Measurements from ENCODE around the gene NCKAP5.
"Not testable (repeated sequence)": the region's sequence is repeated elsewhere in the genome, so short reads cannot be mapped to it uniquely, and the experiment has no call there.

NCKAP5 gene

DNA sequence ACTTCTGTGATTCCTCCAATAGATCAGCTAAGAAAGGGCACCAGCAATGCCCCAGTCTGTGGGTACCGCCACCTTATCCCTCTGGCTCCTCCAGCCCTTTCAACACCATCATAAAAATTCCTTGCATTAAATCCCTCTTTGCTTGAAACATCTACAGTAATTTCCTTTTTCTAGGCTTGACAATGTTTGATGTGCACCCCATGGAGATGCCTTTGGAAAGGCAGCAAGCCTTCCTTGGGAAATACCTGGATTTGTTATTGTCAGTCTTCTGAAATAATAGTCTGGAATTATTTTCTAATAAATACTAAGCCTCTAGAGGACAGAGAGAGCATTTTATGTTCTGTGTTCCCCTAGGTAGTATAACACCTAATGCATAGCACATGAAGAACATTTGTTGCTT, 46.1 kb downstream of the NCKAP5 start:
- DNase-seq (ENCODE audit: low spot score), result no peak

DNA sequence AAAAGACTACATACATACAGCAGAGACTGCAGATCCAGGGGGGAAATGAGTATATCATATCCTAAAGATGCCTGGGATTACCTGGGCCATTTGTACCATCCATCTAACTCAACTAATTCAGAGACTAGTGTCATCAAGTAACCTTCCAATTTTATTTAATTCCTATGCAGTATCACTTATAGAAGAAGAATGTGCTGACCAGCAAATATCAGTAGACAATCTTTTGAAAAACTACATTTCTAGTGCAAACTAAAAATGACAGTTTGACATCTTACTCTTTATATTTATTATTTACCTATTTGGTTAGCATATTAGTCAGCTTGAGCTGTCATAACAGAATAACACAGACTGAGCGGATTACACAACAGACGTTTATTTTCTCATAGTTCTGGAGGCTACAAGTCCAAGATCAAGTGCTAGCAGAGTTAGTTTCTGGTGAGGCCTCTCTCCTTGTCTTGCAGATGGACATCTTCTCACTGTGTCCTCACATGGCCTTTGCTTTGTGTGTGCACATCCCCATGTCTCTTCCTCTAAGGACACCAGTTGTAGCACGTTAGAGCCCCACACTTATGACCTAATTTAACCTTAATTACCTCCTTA, 47.0 kb downstream of the NCKAP5 start:
- DNase-seq (ENCODE audit: low spot score), result no peak

DNA sequence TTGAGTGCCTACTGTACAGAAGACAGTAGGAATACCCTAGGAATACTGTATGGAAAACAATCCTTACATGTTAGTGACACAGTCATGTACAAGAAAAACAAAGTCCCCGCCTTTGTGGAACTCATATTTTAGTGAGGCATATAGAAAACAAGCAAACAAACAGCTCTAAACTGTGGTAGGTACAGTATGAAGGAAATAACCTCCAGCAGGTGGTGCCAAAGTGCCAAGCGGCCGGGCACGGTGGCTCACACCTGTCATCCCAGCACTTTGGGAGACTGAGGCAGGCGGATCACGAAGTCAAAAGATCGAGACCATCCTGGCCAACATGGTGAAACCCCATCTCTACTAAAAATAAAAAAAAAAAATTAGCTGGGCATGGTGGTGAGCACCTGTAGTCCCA, 48.6 kb downstream of the NCKAP5 start:
- DNase-seq (ENCODE audit: low spot score), result not testable (repeated sequence)

DNA sequence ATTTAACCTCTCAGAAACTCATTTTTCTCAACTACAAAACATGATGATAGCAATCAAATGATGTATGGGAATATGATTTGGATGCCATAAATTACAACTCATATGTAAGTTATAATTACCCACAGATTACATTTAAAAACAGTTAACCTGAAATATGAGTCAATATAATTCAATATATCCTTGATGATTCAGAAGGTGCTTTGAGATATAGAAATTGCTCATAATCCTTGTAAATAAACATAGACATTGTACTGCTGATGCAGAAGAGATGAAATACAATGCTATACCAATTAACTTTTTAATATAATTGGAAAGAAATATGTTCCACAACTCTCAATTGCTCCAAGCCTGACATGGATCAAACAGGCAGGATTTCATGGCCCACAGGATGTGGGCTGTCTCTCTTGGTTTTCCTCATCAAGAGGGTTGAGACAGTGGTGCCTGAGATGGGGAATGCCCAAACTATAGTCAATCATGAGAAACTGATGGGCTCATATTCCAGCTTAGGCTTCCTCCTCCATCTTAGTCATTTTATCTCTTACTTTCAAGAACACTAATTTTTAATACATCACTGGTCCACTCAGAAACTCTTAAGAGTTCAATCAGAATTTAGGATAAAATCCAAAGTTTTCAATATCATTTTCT, 49.4 kb downstream of the NCKAP5 start:
- no peak for DNase-seq (ENCODE audit: low spot score)

DNA sequence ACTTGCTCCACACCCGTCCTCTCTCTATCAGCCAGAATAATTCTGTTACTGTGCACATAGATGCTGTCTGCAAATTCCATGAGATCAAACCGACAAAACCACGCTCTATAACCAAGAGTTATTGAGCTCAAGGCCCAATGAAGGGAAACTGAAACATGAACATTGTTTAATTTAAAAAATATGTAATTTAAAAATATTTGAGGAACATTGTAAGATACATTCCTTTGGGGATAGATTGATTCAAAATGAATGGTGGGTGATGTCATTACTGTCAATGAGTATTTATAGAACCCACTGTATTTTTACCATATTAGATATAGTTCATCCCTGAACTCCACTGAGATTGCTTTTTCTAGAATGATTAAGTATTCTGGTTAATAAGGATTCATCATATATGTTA, 50.4 kb downstream of the NCKAP5 start:
- no peak for DNase-seq (ENCODE audit: low spot score)

DNA sequence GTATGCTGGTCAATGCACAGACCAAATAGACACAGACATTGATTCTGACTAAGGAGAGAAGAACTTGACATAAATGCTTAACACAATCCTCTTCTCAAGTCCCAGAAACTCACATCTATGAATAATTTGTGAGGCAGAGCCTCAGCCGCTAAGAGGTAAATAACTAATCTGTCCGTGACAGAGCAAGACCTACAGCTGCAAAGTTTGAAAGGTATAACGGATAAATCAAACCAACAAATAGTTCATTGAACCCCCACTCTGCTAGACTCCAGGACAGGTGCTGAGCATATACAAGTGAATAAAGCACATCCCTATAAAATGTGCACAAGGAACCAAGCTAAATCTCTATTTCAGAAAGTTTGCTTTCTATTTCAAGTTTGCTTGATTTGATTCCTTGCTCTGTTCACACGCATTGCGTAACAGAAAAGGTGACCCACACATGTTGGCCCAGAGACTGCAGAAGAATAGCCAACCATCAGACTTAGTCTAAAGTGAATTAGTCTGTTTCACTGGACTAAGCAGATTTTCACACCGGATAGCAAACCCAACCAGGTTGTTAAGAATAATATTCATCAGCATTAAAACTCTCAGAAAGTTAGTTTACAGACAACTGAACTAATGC, 51.7 kb downstream of the NCKAP5 start:
- DNase-seq (ENCODE audit: low spot score), result no peak

DNA sequence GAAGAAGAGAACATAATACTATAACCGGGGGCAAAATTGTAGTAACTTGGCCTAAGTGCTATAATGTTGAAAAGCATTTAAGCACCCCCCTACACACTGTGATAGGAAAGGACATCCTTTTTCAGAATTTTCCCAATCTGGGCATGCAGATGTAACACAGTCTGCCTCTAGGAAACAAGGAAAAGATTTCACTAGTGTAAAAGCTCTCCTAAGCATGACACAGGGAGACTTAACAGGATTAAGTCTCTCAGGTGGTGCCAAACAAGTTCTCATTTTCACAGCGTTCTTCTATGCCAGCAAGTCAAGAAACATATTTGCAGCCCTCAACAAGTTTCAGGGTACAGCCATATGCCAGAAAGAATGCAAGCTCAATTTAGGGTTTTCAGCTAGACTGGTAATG, 53.0 kb downstream of the NCKAP5 start:
- DNase-seq (ENCODE audit: low spot score), result no peak

DNA sequence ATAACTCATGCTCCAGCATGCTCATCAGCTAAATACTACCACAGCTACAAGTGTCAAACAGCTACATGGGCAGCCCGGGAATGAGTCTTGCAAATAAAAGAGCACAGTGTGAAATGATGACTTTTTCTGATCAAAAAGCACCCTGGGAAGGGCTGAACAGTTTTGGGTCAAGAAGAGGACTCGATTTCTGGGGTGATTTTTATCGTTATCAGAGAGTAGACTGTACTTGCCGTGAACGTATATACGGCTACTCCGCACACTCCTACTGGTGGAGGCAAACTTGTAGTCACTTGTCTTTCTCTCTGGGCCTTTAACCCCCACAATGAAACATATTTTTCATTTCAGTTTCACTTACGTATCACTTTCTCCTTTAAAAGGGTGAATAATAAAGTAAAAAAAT, 54.4 kb downstream of the NCKAP5 start:
- no peak for DNase-seq (ENCODE audit: low spot score)

DNA sequence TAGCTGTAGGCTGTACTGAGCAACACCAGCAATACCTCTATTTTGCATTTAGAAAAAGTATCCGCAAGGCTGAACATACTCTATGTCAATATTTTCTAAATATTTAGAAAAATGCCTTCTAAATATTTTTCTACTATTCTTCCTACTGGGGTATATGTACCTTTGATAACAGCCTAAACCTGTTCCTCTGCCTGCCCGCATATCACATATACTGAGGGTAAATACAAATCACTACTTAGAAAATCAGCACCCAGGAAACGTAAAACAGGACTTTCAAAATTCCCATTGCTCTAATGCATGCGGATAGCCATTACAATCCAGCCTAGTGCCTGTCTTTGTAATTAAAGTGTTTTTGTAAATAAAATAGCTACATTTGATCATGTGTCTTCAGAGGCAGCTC, 56.1 kb downstream of the NCKAP5 start:
- DNase-seq (ENCODE audit: low spot score), result no peak

DNA sequence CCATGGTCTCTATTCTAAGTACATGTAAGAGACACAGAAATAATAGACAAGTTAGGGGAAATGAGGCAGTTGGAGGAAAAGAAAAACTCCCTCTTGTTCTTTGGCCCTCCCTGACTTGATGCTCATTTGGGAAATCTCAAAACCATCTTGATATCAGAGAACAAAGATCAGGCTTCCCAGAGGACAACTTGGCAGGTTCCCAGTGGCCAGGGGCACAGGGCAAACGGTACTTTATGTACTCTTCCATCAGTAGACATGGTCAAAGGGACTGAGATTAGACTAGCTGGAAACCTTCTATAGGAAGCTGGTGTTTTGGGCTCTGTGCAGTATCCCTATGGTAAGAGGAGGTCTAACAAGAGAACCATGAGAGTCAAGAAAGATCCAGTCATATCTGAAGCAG, 56.6 kb downstream of the NCKAP5 start:
- DNase-seq (ENCODE audit: low spot score), result no peak

DNA sequence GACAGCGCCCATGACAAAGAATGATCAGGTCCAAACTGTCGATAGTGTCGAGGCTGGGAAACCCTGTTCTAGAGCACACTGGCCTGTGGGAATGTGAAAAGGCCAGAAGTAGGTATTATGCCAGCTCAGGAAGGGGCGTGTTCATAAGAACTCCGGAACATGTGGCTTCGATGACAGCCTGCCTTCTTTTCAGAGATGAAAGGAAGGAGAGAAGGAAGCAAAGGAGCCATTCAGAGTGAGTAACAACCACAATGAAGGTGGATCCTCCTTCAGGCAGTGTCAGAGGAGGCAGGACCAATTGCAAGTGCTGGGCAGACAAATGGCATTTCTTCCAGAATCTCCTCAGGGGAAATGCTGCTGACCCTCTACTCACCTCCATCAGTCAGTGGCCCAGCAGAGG, 58.5 kb downstream of the NCKAP5 start:
- DNase-seq (ENCODE audit: low spot score), result no peak

DNA sequence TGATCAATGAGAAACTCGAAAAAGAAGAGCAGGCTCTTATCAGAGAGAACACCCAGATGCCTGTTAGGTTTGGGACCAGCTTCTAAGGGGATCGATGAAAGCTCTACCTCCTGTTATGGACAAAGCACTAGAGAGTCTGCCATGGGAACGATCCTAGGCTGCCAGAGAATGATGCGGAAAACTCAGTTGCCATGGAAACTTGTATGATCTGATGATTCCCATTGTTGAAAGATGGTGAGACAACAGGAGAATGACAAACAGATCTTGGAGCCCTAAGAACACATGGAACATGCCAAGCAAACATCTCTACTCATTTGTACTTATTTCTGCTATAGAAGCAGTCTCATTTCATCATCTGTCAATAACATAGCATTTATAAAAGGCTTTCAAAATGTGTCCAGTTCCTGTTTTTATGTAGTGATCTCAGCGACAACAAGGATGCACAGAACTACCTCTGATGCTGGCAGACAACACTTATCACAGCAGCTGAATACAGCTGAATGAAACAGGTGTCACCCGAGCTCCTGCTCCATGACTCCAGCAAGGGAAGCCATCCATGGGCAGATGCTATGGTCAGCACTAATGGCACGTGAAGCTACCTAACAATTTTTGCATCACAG, 59.6 kb downstream of the NCKAP5 start:
- DNase-seq (ENCODE audit: low spot score), result no peak

DNA sequence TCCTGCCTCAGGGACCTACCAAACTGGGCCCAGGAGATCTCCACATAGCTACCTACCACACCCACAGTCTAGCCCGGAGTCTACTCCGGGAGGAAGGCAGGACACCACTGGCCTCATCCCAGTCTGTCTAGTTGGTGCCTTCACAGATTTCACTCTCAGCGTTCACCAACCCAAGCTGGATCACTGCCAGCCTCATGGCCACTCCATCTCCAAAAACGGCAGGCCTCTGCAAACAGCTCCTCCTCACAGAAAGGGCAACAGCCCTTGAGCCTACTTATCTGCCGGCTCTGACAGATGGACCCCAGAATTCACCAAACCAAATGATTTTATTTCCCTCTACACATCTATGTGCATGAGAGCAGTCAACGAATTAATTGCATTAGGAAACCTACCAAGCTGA, 61.3 kb downstream of the NCKAP5 start:
- DNase-seq (ENCODE audit: low spot score), result no peak

DNA sequence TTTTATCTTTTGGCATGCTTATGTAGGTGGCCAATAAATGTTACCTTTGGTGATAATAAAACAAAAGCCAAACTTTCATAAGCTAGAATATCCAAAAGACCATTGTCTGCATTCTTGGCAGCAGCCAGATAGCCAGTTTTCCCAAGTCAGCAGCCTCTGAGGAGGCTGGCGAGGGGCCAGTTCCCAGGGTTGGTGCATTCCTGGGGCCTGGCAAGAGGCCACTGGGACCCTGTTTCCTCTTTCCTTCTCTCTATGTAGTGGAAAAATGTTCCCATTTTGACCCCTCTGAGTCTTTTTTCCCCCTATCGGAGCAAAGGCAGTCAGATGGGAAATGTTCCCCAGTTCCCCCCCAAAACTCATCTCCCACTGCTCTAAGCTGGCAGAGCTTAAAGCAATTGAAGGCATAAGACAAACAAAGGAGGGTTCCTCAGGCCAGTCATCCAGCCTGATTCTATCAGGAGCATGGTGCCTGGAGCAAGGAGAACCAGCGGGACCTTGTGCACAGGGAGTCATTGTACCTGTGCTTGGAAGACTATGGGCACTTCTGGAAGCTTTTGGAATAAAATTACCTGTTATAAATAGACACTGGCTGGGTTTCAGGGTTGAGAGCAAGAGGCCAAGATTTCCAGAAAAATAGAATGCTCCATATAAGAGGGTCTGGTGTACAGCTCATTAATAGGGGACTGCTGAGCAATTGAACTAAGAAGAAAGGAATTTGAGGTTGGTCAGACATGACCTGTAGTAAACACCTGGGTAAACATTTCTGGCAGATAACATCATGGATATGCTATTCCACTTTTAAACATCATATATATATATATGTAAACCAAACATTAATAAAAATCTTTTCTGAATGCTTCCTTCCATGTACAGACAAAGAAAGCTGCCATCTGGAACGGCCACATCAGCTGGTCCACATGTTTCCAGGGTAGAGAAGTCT, 63.4 kb downstream of the NCKAP5 start:
- peak; percentile 35 for DNase-seq (ENCODE audit: low spot score)

DNA sequence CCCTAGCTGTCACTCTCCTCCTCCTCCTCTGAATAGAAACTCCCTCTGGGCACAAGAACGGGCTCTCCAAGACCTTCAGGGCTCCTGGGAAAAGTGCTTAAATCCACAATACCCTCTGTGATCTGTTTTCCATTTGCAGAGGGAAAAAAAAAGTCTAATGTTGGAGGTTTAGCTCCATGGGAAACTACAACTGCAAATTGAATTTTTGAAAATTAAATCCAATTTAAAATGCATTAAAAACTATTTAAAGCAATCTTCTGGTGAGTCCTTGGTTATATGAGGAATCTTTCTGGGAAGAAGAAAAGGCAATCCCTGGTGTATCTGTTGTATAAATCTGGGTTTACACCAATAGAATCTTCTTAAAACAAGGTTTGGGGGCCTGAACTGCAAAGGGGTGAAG, 64.3 kb downstream of the NCKAP5 start:
- no peak for DNase-seq (ENCODE audit: low spot score)

DNA sequence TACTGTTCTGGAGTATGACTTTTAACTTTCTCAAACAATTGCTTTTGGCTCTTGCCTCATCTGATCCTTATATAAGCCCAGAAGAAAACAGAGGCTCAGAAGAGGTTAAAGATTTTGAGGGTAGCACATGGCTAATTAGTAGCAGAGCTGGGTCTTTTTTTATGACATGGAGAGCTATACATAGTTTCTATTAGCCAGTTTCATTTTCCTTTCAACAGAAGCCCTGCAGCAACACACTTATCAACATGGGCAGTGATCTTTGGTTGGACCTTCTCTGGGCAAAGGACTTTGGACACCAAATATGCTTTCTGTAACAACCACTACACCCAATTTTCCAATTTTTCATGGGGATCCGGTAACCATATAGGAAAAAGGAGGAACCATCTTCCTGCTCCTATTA, 64.9 kb downstream of the NCKAP5 start:
- no peak for DNase-seq (ENCODE audit: low spot score)

DNA sequence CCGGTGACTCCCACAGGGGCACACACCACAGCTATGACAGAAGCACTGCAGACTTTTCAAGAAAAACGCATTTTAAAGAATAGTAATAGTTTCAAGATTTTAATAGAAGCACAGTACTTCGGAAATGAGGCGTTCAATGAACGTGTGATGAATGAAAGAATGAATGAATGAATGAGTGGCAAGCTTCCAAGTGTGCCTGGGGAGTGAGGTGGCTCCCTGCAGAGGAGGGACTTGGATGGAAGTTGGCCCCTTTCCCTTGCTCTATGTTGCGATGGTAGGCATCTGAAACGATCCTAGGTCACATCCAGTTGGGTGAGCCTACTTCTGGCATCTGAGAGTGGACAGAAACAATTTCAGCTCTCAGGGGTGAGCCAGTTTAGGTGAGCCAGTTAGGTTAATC, 65.6 kb downstream of the NCKAP5 start:
- no peak for DNase-seq (ENCODE audit: low spot score)

DNA sequence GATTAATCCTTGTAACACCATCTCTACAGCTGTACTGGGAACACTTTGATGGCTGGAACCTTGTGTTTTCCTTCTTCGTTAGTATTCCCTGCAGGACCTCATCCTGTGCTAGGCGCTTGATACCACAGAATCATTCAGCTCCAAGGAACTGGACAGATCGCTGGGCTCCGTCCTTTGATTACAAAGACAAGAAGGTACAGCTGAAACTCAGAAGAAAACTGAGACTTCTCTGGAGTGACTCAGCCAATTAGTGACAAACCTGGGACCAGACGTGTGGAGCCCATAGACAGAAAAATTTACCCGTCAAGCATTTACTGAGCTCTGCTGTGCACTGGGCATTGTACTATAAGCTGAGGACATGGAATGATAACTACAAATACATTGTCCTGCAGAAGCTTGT, 67.3 kb downstream of the NCKAP5 start:
- DNase-seq (ENCODE audit: low spot score), result no peak

DNA sequence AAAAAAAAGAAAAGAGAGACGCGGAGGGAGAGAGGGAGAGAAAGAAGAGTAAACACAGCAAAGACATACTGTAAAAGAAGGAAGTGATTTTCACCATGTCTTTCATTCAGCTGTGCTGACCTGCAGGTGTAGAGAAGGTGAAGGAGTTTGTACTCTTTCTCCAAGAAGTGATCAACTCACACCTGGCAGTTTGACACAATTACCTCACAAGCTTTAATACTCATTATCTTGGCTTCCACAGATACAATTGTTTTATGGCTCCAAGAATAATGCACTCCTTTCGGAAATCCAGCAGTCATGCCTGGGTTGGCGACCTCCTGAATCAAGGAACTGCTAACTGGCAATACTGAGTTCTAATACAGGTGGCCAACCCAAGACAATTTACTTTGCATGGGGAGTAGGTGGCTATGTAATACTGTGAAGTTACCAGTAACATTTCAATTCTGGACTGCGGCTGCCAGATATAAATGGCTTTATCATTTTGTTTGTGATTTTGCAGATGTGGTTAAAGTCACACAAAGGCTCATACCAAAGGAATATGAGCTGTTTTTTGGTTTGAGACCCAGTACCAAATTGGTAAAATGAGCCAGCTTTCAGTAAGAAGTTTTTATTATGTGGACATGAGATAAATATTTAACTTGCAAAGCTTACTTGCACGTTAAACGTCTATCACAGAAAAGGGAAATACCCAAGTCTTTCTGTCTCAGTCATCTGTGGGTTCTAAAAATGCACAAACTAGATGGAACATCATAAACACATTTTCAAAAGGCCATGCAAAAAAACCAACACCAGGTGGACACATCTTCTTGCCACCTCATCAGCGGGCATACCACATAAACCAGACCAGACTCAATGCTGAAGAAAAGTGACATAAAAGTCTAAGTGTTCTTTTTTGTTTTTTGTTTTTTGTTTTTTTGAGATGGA, 69.3 kb downstream of the NCKAP5 start:
- DNase-seq (ENCODE audit: low spot score), result peak; percentile 22

DNA sequence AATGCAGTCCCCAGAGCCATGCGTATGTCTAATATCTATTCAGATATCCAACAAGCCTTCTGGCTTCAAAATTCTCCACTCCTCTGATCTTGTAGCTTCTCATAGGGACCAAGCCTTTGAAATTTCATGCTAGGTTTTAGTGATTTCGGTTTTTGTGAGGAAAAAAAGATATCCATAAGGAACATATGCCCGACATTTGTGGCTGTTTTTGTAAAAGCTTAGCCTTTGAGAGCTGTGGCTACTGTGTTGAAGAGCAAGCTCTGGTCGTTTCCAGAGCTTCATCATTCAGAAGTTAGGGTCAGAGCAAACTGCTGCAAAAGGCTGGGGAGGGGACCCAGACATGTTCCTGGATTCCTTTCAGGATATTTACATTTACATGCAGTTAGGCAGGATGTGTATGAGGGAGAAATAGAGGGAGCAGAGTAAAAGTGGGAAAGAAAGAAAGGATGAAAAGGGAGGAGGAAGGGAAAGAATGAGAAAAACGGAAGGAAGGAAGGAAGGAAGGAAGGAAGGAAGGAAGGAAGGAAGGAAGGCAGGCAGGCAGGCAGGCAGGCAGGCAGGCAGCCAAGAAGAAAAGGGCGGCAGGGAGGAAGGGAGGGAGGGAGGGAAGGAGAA, 70.2 kb downstream of the NCKAP5 start:
- no peak for DNase-seq (ENCODE audit: low spot score)
